GM12873 (cell line): Measurements from ENCODE around the gene LDLRAD3.

ENCODE experiments used
- CTCF ChIP-seq: IDR thresholded peaks from 2 replicates; pipeline ENCODE4 v1.5.1; 2012; ENCODE audit warnings: low read depth, mild to moderate bottlenecking, moderate library complexity, low read length, control low read depth; ENCODE audit not compliant: insufficient read depth; ENCODE audit errors: missing control alignments

The LDLRAD3 gene

GRCh38 chr11:36238881-36239280, 295.0 kb downstream of the LDLRAD3 start:
- no peak for TF ChIP-seq CTCF

- TF ChIP-seq CTCF = no peak
Observed at GRCh38 chr11:36239636-36240035, 295.8 kb downstream of the LDLRAD3 start.

GRCh38 chr11:36240173-36240572, 296.3 kb downstream of the LDLRAD3 start:
- TF ChIP-seq CTCF = no peak

GRCh38 chr11:36240801-36241200, 296.9 kb downstream of the LDLRAD3 start:
- no peak for TF ChIP-seq CTCF

- no peak for TF ChIP-seq CTCF
Observed at GRCh38 chr11:36241497-36241896, 297.6 kb downstream of the LDLRAD3 start.

GRCh38 chr11:36243641-36244040, 299.8 kb downstream of the LDLRAD3 start:
- TF ChIP-seq CTCF = no peak

GRCh38 chr11:36247493-36247892, 303.6 kb downstream of the LDLRAD3 start:
- no peak for TF ChIP-seq CTCF
